GM12891 (cell line): Measurements from ENCODE around the gene BCL2.

Source experiments
- PAX5 ChIP-seq: IDR thresholded peaks from 2 replicates; pipeline ENCODE4 v1.6.1; 2011; ENCODE audit warnings: low read length, moderate library complexity, mild to moderate bottlenecking; ENCODE audit not compliant: insufficient read depth, severe bottlenecking
- POLR2A ChIP-seq: IDR thresholded peaks from 2 replicates; pipeline ENCODE4 v1.6.1; 2011; ENCODE audit warnings: low read depth, low read length, control low read depth
- POLR2AphosphoS5 ChIP-seq: IDR thresholded peaks from 2 replicates; pipeline ENCODE4 v1.6.1; 2011; ENCODE audit warnings: low read depth, low read length, control low read depth
- POU2F2 ChIP-seq: IDR thresholded peaks from 2 replicates; pipeline ENCODE4 v1.6.1; 2011; ENCODE audit warnings: low read depth, mild to moderate bottlenecking, control low read depth, low read length, moderate library complexity
- TAF1 ChIP-seq: IDR thresholded peaks from 2 replicates; pipeline ENCODE4 v1.6.1; 2011; ENCODE audit warnings: low read depth, low read length, control low read depth

DNA sequence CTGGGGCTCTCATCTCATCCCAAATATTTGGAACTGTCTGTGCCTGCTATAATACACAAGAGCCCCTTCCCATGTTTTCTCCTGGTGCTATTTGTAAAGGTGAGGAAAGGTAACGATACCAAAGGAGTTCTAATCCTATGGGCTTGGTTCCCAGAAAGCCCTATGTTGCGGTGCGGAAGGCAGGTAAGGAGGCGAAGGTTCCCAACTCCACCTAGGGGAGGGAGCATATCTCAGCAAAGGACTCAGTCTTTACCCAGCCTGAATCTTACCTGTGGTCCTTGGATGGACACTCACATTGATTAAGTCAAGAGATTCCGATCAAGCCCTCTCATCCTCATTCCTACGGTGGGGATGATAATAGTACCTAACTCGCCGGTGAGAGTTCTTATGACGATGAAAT, 140.1 kb downstream of the BCL2 start:
- TF ChIP-seq POLR2A = no peak
- TF ChIP-seq PAX5 = no peak
- no peak for TF ChIP-seq TAF1
- no peak for TF ChIP-seq POLR2AphosphoS5
- no peak for TF ChIP-seq POU2F2
